Peyer's patch (tissue), 4 donors: ENCODE results near the gene CCDC69.

Experiments used
- POLR2A ChIP-seq, 2 donors: fragments of 450-650 bp; IDR thresholded peaks; one replicate each; pipeline ENCODE4 v1.5.1; 2017; ENCODE audit warnings: antibody characterized with exemption in 2 of 2, mild to moderate bottlenecking in 2 of 2, moderate library complexity in 2 of 2
- TF ChIP-seq, protein P1 (sequence below), 6 experiments: fragments of 450-650 bp in 4 of 6; fragments of 200-600 bp in 2 of 6; sonication (generic) in 1 of 6; IDR thresholded peaks; one replicate each; pipeline ENCODE4 v1.5.1; 2017 to 2019; ENCODE audit warnings: antibody characterized with exemption in 6 of 6, mild to moderate bottlenecking in 3 of 6, moderate library complexity in 1 of 6

DNA sequence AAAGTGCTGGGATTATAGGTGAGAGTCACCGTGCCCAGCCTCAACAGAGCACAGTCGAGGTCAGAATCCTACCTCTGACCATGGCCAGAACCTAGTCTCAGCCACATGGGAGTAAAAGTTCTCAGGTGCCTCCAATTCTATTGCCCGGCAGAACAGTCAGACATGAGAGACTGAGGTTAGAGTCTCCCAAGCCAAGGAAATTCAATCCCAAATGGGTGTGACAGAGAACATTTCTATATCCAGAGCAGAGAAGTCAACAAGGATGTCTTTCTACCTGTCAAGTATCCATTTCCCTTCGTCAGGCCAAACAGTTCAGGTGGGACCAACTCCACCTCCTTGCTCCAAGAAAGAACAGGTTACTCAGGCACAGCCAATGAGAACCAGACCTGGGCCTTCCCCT lies 76.9 kb downstream of the CCDC69 start:
- TF ChIP-seq, protein P1, sequence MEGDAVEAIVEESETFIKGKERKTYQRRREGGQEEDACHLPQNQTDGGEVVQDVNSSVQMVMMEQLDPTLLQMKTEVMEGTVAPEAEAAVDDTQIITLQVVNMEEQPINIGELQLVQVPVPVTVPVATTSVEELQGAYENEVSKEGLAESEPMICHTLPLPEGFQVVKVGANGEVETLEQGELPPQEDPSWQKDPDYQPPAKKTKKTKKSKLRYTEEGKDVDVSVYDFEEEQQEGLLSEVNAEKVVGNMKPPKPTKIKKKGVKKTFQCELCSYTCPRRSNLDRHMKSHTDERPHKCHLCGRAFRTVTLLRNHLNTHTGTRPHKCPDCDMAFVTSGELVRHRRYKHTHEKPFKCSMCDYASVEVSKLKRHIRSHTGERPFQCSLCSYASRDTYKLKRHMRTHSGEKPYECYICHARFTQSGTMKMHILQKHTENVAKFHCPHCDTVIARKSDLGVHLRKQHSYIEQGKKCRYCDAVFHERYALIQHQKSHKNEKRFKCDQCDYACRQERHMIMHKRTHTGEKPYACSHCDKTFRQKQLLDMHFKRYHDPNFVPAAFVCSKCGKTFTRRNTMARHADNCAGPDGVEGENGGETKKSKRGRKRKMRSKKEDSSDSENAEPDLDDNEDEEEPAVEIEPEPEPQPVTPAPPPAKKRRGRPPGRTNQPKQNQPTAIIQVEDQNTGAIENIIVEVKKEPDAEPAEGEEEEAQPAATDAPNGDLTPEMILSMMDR (IDR thresholded peaks at IDR 0.05), result no peak
- TF ChIP-seq POLR2A (IDR thresholded peaks at IDR 0.05), result no peak
